Stimulated activated CD8-positive, alpha-beta memory T cell treated with anti-CD3 and anti-CD28 coated beads, Interleukin-2, amount 100 ng/mL, for 1 hour (primary cell): ENCODE measurements around the gene ASCL3.
"Not testable (repeated sequence)": the region's sequence is repeated elsewhere in the genome, so short reads cannot be mapped to it uniquely, and the experiment has no call there.

Experiments used
- DNase-seq, 2 donors: peaks; one replicate each; pipeline ENCODE4 v3.0.0-alpha.2; 2020; ENCODE audit warnings: low read depth in 2 of 2

The ASCL3 gene

DNA sequence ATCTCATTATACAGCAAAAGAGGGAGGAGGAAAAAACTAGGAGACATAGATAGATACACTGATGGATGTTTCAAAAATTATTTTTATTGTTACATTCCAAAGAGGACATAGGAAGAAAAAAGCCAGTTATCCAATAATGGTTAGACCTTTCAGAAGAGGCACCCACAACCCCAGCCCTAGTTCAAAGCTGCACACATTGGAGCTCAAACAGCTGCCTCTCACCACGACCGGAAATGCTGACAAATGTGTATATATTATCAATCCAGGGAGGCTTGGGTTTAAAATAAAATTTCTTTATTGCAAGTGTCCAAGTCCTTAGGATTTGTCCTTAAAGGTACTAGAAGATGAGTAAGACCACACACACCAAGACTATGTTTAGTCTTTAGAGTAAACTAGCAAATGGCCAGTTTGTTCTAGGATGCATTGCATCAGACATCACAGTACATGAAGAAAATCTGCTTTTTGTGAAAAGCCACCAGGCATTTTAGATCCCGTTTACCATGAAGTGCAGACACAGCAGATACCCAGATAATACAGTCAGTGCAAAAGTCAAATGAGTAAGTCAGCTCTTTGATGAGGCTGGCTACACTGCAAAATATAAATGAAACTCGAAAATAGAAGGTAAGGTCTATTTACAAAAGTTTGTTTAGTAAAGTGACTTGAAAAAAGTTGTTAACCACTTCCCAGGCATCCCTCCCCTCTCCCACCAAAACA lies 4.6 kb upstream of the ASCL3 start:
- no peak for DNase-seq

DNA sequence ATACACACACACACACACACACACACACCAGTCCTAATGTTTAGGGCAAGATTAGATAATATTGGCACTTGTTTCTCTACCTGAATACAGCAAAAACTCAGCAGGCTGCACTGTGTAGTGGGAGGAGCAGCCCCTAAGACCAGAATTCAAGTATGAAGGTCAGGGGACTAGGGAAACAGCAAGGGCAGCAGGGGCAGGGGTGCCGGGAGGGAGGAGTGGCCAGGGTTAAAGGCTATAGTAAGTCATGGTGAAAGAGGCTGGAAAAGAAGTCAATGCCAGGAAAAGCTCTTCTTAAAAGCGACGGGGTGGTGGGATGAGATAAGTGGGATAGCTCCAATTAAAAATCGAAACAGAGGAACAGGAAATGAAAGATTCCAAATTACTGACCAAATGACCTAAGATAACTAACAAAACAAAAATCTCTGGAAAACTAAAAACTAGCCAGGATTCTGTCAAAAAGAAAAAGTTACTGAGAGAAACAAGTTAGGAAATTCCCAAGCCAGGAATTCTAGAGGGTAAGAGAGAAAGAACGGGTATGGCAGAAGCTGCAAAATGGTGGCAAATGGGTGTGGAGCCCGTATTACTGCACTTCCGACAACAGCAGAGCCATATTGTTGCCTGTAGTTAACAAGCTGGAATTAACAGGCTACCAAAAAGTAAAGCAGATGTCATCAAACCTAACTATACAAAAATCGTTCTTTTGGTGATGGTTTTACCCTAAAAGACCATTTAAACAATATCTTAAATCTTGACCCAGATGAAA lies 1.3 kb downstream of the ASCL3 start:
- no peak for DNase-seq

DNA sequence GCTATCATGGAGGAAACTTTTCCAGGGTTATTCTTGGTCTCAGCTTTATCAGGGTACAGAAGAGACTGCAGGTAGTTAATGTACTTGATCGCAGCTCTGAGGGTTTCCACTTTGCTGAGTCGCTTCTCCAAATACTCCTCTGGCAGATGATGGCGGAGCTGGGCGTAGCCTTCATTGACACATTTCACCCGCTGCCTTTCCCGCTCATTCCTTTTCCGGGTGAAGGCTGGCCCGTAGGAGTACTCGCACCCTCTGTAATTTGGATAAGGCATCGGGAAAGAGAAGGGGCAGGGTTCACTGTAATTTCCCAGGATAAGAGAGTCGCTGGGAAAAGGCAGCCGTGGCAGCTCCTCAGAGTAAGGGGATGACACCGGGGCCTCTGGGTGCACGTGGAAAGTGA lies 5.2 kb downstream of the ASCL3 start:
- DNase-seq, result no peak

DNA sequence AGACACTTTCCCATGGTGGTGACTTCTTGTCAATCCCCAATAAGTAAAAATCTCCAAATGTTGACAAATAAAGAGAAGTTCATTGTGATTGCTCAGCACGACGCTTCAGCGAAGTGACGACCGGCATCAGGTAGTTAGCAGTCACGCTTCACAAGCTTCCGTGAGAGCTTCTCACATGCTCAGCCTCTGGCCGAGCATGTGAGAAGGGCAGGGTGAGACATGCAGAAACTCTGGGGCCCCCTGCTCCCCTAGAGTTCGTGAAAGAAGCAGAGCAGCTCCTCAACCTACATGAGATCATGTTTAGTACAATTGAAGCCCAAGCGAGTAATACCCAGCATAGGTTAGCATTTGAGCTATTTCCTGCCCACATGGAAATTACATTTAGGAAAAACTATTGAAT lies 5.7 kb downstream of the ASCL3 start:
- no peak for DNase-seq

DNA sequence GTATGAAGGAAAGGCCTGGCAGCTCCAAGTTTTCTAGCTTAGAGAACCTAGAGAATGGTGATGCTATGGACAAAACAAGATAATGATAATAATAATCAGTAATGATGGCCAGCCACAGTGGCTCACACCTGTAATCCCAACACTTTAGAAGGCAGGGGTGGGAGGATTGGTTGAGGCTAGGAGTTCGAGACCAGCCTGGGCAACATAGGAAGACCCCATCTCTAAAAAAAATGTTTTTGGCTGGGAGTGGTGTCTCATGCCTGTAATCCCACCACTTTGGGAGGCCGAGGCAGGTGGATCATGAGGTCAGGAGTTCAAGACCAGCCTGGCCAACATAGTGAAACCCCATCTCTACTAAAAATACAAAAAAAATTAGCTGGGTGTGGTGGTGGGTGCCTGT lies 7.0 kb downstream of the ASCL3 start:
- DNase-seq, result not testable (repeated sequence)

DNA sequence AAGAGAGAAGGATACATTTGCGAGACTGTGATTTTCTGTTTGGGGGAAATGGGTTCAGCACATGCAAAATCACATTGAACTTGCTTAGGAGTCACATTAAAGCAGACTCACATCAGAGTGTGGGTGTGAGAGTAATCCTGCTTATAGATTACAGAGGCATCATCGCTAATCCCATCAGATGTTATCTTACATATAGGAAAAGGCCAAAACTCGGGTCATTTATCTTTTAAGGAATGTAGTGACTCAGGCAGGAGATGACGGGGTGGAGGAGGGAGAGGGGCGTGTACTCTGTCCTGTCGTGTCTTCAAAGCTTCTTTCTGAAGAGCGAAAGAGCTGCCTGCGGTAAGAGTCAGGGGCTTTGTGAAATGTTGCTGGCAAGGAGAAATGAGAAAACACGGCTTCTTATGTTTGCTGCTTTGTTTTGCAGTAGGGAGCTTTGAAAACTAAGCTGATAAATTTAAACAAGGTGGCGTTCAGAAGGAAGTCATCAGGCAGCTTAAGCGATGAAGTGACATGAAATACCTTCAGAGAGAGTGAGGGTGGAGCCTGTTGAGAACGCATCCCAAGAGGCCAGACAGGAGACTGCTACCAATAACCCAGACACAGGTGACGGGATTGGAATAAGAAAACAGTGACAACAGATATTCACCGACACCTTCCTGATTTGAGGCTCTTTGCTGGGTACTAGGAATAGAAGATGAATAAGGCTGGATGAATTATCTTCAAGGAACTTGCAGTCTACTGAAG lies 7.9 kb downstream of the ASCL3 start:
- no peak for DNase-seq

DNA sequence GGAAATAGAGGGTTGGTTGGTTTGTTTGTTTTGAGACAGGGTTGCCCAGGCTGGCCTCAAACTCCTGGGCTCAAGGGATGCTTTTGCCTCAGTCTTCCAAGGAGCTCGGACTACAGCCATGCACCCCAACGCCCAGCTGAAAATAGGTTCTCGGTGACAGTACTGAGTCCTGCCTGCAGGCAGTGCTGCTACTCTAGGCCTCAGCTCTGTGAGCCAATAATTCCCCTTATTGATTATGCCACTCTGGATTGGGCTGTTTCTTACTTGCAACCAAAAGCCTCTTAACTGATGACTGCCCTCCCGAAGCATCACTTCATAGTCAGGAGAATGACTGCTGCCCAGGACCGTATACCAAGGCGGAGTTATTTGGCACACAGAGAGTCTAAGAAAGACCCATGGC lies 8.9 kb downstream of the ASCL3 start:
- DNase-seq, result no peak

DNA sequence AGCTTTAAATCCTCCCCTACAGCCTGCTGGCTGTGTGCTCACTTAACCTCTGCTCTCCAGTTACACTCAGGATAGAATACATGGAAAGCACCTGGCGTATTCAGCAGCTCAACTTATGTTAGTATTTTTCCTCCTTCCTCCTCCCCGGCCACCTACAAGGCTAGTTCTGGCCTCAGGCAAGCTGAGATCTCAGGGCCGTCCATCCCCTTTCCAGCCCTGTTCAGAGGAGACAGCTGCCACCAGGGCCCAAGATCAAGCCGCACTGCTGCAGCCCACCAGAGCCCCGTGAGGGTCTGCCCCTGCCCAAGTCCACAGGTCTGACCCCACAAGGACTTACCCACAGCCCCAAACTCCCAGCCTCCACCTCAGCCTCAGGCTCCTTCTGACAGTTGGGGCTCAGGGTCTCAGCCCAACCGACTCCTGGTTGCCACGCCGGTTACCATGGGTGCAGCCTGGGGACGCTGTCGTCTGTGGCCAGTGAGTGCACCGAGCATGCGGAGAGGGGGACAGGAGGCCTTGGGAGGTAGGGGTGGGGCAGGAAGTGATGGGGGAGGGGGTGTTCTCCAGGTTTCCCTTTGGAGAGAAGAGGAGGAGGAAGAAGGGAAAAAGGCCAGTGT lies 10.1 kb downstream of the ASCL3 start, which contains the start of gene C11orf16:
TSS of gene C11orf16 (minus strand) at position 384 of the 617 bp plus-strand sequence. CDS start 639 bp downstream, outside the sequence.
- no peak for DNase-seq

DNA sequence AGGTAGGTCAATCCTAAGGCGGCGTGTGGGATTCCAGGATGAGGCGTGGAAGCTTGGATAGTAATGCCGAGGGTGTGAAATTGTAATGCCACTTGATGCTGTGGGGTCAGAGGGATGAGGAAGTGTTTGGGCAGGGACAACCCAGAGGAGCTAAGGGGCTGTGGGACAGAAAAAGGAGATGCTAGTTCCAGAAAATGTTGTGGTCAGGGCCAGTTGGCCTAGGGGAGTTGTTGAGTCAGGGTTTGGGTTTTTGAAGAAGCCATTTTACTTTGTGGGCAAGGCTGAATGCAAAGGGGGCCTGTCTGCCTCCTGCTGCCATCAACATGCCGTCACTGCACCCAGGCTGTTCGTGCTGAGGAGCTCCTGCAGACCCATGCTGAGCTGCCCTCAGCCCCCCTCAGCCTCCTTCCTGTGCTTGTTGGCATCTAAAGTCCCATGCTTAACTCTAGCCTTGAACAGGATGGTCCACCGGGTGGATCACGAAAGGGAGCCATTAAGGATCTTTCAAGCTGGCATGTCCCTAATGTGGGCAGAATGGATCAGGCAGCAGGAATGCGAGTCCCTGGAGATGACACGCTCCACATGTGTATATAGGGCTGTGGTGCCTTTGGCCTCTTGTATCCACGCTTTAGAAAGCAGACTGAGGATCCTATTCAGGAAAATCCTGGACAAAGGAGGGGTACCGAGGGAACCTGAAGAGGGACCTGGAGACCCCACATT lies 12.2 kb downstream of the ASCL3 start:
- DNase-seq, result no peak

DNA sequence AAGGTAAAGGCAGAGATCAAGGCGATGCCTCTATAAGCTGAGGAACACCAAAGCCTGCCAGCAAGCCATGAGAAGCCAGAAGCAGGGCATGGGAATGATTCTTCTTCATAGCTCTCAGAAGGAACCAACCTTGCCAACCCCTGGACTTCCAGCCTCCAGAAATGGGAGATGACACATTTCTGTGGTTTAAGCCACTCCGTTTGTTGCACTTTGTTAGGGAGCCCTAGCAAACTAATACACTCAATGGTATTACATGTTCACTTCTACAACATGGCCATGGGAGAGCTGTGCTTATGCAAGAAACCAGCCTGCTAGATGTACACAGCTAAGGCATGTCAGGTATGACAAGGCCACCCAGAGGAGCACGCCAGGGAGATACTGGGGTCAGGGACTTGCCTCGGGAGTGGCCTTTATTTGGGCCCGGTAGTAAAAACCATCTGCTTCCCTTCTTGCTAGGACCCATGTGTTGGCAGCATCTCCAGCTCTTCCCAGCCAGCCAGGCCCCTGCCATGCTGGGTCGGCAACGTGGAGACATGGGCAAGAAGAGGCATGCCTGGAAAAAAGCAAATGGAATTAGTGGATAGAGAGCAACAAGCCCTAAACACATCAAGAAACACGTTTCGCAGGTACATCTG lies 13.7 kb downstream of the ASCL3 start:
- DNase-seq, result no peak

DNA sequence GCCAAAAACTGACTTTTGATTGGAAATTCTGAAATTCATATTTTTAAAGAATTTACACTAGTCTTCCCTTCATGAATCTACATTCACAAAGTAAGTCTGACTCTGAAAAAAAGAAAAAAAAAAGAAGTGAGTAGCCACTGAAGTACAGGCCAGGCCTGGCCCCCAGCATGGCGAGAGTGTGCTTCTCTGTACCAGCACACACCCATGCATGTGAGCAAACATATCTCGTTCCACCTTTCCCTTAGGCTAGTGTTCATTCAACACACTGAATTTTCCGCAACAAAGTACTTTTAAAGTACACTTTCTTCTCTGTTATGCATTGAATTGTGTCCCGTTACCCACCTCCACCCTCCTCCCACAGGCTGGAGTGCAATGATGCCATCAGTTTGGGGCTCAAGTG lies 14.6 kb downstream of the ASCL3 start:
- DNase-seq, result no peak

DNA sequence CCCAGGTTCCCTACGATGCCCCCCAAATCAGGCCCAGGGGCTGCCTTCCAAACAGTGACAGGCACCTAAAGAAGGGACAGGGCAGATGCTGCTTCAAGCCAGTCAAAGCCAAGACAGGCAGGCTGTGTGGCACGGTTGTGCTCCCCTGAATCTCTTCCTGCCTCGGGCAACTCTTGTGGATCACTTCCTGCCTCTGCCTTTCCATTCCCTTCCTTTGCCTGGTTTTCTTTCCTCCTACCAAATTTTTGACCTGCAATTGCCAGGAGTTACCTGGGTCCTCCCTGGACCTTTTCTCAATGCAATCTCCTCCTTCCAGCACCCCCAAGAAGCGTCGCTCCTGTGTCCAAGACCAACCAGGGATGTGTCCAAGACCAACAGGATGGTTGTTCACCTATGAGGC lies 15.6 kb downstream of the ASCL3 start:
- DNase-seq, result no peak

DNA sequence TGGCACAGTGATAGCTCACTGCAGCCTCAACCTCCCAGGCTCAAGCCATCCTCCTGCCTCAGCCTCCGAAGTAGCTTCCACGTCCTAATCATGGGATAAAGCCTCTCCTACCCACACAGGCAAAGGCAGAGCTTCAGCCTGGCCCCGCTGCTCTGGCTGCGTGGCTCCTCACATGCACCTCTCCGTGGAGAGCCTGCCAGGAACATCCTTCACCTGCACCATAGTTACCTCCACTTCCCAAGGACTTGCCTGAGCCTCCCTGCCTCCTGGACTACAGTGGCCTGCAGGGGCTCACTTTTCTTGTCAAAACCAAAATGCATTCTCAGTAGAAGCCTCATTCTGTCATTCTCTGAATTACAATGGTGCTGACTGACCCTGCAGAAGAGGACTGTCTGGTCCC lies 16.6 kb downstream of the ASCL3 start:
- DNase-seq, result no peak

DNA sequence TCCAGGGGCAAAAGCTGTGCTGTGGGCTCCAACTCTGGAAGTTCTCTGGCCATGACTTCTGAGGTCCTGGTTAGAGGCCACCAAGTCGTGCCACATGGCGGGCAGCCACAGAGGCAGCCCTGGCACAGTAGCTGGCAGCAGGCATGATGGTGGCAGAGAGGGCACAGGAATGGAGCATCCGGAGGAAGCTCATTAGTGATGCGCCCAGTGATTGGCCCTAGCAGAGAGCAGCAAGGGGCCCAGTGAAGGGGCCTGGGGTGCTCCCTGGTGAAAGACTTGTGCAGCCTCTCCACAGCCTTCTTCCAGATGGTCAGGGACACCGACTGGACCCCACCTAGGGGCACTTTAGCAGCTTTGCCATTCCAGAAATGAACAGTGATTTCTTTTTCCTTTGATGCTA lies 17.1 kb downstream of the ASCL3 start:
- DNase-seq, result no peak

DNA sequence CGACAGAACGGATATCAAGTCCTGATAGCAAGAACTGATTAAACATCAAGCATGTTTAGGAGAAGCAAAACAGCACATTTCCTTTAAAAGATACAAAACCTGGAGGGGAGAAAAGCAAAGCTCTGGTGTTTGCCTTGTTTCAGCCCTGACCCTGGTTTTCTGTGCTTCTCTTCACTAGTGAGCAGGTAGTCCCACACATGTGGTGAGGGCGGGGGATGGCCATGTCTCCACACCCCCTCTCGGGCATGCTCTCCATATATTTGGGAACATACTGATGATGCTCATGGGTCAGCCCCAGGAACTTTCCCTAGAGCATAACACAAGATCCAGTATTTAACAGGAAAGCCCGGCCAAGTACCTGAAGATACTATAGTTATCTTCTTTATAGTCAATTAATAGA lies 20.1 kb downstream of the ASCL3 start:
- DNase-seq, result no peak

DNA sequence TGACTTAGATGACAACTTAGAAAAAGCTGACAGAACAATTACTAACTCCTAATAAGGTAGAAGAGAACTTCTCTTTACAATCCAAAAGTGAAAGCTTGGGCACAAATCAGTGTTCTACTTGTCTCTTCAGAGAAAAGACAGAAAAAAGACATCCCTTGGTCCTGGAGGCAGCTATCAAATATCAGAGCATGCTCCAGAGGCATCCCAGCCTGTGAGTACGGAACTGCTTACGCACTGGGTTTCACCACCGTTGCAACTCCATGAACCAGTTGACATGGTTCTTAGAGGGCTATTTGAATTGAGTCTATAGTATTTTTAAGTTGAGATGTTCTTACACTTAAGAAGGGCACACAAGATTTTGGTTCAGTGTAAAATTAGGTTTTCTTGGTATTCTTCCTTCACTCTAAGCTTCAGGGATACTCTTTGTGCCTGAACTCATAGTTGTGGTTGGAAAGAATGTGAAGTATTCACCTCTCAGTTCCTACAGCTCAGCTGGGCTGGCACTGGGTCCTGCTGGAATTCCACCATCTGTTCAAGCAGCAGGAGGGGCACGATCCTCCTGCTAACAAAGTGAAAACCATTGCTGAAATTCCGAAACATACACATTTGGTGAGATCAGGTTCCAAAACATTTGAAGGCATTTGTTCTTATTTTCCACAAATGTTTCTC lies 25.5 kb downstream of the ASCL3 start:
- no peak for DNase-seq

DNA sequence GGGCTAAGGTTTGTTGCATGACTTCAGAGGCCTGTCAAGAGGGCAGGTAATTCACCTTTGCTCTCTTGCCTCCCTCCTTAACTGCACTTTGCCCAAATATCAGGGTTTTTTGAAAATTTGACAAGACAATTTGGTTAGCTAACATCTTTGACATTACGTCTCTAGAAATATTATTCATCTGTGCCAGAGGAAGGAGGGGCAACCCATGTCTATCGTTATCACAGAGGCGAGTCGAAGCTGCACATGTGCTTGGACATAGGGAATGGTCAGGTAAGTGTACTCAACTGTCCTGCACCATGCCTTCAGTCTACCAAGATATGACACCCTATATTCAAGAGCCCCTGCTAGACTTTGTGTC lies 28.2 kb downstream of the ASCL3 start:
- no peak for DNase-seq

DNA sequence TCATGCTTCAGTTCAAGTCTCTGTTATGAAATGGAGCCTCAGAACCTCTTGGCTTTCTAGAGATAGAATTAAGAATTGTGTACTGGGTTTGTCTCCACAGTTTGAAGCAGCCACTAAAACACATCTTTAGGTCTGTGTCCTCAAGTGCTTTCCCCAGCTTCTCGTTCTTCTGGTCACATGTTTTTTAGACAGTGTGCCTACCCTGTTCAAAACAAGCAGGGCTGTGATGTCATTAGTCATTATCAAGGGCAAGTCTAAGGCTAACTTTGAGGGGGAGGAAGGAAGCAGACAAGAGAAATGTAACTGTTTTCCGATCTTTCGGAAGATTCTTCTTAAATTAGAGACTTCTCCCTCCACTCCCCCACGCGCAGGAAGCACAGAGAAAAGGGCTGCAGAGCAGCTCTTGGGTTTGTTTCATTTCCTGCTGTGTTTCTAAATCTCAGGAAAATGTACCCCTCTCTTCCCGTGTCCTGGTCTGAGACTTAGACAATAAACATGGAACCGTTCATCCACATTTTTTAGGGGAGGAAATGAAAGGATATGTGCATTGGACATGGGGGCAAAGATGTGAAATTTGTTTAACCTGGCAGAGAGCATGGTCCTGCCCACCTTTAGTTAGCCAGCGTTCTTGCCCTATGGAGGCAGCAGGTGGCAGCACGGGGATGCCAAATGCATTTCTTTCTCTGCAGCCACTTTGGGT lies 28.7 kb downstream of the ASCL3 start:
- no peak for DNase-seq

DNA sequence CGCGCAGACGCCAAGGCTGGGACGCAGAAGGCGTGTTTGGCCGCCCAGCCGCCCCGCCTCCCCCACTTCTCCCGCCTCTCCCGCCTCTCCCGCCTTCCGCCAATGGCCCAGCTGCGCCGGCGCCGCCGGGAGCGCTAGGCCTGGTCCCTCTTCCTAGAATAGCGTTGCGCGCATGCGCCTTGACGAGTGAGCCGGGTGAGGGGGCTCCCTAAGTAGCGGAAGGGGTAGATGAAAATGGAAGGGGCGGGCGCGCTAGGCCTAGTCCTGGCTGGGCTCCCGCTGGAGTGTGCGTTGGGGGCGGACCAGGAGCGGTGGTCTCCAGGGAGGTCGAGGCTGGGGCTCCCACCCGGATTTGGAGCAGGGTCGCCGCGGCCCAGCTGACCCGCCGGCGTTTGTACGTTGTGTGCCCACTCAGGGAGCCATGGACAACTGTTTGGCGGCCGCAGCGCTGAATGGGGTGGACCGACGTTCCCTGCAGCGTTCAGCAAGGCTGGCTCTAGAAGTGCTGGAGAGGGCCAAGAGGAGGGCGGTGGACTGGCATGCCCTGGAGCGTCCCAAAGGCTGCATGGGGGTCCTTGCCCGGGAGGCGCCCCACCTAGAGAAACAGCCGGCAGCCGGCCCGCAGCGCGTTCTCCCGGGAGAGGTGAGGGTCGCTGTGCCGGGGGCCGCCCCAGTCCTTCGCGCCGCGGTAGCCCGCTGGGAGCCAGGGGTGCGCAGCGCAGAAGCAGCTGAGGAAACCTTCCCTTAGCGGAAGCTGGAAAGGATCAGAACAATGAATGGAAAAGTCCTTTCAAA lies 31.6 kb downstream of the ASCL3 start, which contains the start of gene AKIP1:
TSS of gene AKIP1 (plus strand) at position 161 of the 795 bp plus-strand sequence. CDS start at position 422, 261 bp downstream.
- DNase-seq, result peak; percentile 49 to 62
